Measurements from ENCODE around the gene LRRC41. TPM values are rescaled to one million over a fixed set of nuclear protein-coding genes. Genes with fewer than 3 reads are reported as not detected.
"Not testable (repeated sequence)": the region's sequence is repeated elsewhere in the genome, so short reads cannot be mapped to it uniquely, and the experiment has no call there.

The LRRC41 gene
- total RNA-seq, 1 experiment from 2014 or later, result 64.1 TPM

DNA sequence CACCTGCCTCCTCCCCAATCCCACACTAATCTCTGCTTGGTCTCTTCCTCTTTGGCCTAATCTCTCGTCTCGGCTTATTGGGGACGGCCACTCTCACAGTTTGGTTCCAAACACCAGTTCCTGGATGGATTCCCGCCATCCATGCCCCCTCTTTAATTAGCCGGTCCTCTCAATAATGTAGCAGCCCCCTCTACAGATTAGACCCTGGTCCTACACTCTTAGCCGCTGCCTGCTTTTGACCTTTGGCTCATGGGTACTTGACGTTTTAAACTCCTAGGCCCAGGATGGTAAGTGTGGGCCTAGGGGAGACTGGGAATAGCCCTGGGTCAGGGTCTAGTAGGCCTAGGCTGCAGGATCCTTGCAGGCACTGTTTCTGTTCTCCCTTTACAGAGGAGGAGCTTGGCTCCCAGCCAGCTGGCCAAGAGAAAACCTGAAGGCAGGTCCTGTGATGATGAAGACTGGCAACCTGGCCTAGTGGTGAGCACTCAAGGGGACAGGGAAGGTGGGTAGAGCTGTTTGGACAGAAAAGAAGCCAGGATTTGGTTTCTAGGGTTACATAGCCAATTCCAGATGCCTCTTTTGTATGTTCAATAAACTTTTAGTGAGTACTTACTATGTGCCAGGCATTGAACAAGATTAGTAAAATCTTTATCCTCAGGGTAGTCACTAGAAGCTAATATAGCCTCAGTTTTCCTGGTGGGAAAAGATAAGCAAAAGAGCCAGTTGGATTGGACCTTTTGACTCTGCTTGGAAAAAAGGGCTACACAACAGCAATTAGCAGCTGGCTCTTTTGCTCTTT, 55.1 kb downstream of the LRRC41 start:
- Histone ChIP-seq H2AFZ (ENCODE audit: low read length) (no peak overlapping the region), H3K4me2 (ENCODE audit: low read depth, low read length, poor library complexity, severe bottlenecking) (peak overlapping the region; percentile 86), H3K4me3 (ENCODE audit: low read length) (peak overlapping the region; percentile 94), H3K27ac (ENCODE audit: low read length) (peak overlapping the region; percentile 57), H3K4me1 (ENCODE audit: low read length) (peaks cover 37% of the 10 kb centered on the region), H3K9me3 (ENCODE audit: low read length) (no peaks in the 10 kb centered on the region), H3K27me3 (ENCODE audit: low read length) (no peaks in the 10 kb centered on the region), H3K9me2 (replicated peaks; ENCODE audit: insufficient read depth, low read length) (no peaks in the 10 kb centered on the region), H4K20me1 (ENCODE audit: insufficient read depth, low read depth, low read length) (no peaks in the 10 kb centered on the region), H3K36me3 (ENCODE audit: insufficient read depth, low read length) (peaks cover 24% of the 10 kb centered on the region), H3K9ac (ENCODE audit: low read length) (peak overlapping the region; percentile 84), H3K79me2 (ENCODE audit: low read length) (peaks cover 34% of the 10 kb centered on the region)
- DNase-seq, result peak; percentile 86

DNA sequence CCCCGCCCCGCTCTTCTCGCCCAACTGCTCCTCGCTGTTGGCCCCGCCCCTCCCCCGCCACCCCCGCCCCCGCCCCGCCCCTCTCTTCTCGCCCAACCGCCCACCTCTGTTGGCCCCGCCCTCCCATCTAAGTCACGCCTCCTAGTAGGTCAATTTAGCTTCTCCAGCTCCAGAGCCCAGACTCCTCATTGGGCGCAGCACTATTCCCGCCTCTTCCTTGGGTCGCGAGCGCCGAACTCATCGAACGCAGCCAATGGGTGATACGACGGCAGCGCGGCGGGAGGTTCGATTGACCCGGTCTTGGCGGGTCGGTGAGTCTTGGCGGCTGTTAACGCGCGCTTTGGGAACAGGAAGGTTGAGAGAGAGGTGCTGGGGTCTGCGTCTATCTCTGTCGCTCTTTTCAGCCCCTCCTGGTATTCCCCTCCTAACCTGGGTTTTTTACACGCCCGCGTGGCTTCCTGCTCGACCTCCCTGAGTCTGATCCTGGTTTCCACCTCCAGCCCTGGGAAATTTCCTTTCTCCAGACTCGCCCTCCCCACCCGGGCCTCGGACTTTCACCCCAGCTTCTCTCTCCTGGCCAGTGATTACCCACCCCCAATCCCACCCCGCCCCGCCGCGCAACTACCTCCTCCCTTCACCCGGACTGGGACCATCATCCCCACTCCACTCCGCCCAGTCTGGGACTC, 55.8 kb downstream of the LRRC41 start, which contains the start of gene RAD54L:
TSS of gene RAD54L (plus strand) at position 328 of the 686 bp plus-strand sequence. CDS start 643 bp downstream, outside the sequence.
- Histone ChIP-seq H3K4me3 (ENCODE audit: low read length) (peak within 1 kb of the TSS; percentile 95), H3K27me3 (ENCODE audit: low read length) (no peaks in the 10 kb centered on the region), H3K36me3 (ENCODE audit: insufficient read depth, low read length) (peaks cover 17% of the 10 kb centered on the region), H3K4me2 (ENCODE audit: low read depth, low read length, poor library complexity, severe bottlenecking) (peak within 1 kb of the TSS; percentile 95), H3K9ac (ENCODE audit: low read length) (peak within 1 kb of the TSS; percentile 87), H2AFZ (ENCODE audit: low read length) (peak within 1 kb of the TSS; percentile 100), H4K20me1 (ENCODE audit: insufficient read depth, low read depth, low read length) (no peaks in the 10 kb centered on the region), H3K4me1 (ENCODE audit: low read length) (peaks cover 37% of the 10 kb centered on the region), H3K79me2 (ENCODE audit: low read length) (peaks cover 31% of the 10 kb centered on the region), H3K9me3 (ENCODE audit: low read length) (no peaks in the 10 kb centered on the region), H3K27ac (ENCODE audit: low read length) (peak within 1 kb of the TSS; percentile 57), H3K9me2 (replicated peaks; ENCODE audit: insufficient read depth, low read length) (no peaks in the 10 kb centered on the region)
- DNase-seq, result peak; percentile 99

DNA sequence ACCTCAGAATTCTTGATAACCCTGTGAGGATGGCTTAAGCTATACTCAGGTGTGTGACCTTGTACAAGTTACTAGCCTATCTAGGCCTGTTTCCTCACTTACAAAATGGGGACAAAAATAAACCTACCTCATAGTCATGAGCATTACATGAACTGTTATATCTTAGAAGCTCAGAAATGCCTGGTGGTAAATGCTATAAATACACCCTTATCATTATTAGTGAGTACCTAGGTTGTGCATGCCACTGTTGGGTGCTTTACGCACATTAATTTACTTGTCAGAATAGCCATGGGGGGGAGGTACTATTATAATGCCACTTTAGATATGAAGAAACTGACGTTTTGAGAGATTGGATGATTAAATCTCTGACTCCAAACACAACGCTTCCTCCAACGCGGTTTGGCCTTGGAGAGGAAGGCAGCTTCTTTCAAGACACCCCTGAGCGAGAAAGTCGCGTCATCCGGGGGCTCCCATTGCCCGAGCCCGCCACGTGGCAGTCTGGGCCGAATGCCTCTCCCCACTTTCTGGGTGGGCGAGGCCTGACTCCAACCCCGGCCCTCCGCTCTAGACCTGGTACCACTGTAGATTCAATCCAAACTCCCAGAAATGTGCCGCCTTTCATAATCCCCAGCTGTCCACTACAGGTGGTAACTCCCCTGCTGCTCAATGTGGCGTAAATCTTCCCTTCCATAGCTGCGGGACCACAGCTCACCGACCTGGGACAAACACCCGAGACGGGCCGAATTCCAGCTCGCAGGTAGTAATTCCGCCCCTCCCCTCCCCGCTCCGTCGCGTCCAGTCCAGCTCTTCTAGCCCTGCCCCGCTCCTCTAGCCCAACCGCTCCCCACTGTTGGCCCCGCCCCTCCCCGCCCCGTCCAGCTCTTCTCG, 56.6 kb downstream of the LRRC41 start:
- H3K9me2 ChIP-seq (replicated peaks; ENCODE audit: insufficient read depth, low read length), result no peaks in the 10 kb centered on the region
- peak overlapping the region; percentile 95 for H3K4me3 ChIP-seq (ENCODE audit: low read length)
- no peaks in the 10 kb centered on the region for H3K9me3 ChIP-seq (ENCODE audit: low read length)
- H3K4me1 ChIP-seq (ENCODE audit: low read length), result peaks cover 37% of the 10 kb centered on the region
- peaks cover 14% of the 10 kb centered on the region for H3K36me3 ChIP-seq (ENCODE audit: insufficient read depth, low read length)
- H3K27me3 ChIP-seq (ENCODE audit: low read length), result no peaks in the 10 kb centered on the region
- peak overlapping the region; percentile 100 for H2AFZ ChIP-seq (ENCODE audit: low read length)
- peak overlapping the region; percentile 87 for H3K9ac ChIP-seq (ENCODE audit: low read length)
- peaks cover 27% of the 10 kb centered on the region for H3K79me2 ChIP-seq (ENCODE audit: low read length)
- DNase-seq, result peak; percentile 80
- peak overlapping the region; percentile 95 for H3K4me2 ChIP-seq (ENCODE audit: low read depth, low read length, poor library complexity, severe bottlenecking)
- H4K20me1 ChIP-seq (ENCODE audit: insufficient read depth, low read depth, low read length), result no peaks in the 10 kb centered on the region
- peak overlapping the region; percentile 31; the same call in 1 of the 2 replicates for H3K27ac ChIP-seq (ENCODE audit: low read length)

DNA sequence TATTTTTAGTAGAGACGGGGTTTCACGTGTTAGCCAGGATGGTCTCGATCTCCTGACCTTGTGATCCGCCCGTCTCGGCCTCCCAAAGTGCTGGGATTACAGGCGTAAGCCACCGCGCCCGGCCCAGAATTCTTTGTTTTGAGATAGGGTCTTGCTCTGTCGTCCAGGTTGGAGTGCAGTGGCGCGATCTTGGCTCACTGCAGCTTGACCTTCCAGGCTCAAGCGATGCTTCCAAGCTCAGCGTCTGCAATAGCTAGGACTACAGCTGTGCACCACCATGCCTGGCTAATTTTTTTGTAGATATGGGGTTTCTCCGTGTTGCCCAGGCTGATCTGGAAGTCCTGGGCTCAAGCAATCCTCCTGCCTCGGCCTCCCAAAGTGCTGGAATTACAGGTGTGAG, 57.3 kb downstream of the LRRC41 start:
- H3K4me1 ChIP-seq (ENCODE audit: low read length), result peaks cover 37% of the 10 kb centered on the region
- peak overlapping the region; percentile 95 for H3K4me3 ChIP-seq (ENCODE audit: low read length)
- not testable (repeated sequence) for H3K9me3 ChIP-seq (ENCODE audit: low read length); H4K20me1 ChIP-seq (ENCODE audit: insufficient read depth, low read depth, low read length); H3K9me2 ChIP-seq (replicated peaks; ENCODE audit: insufficient read depth, low read length); H2AFZ ChIP-seq (ENCODE audit: low read length); H3K27me3 ChIP-seq (ENCODE audit: low read length); DNase-seq; H3K27ac ChIP-seq (ENCODE audit: low read length)
- peaks cover 14% of the 10 kb centered on the region for H3K36me3 ChIP-seq (ENCODE audit: insufficient read depth, low read length)
- H3K79me2 ChIP-seq (ENCODE audit: low read length), result peaks cover 27% of the 10 kb centered on the region
- H3K4me2 ChIP-seq (ENCODE audit: low read depth, low read length, poor library complexity, severe bottlenecking), result peak overlapping the region; percentile 95
- peak overlapping the region; percentile 87; the same call in 1 of the 2 replicates for H3K9ac ChIP-seq (ENCODE audit: low read length)

DNA sequence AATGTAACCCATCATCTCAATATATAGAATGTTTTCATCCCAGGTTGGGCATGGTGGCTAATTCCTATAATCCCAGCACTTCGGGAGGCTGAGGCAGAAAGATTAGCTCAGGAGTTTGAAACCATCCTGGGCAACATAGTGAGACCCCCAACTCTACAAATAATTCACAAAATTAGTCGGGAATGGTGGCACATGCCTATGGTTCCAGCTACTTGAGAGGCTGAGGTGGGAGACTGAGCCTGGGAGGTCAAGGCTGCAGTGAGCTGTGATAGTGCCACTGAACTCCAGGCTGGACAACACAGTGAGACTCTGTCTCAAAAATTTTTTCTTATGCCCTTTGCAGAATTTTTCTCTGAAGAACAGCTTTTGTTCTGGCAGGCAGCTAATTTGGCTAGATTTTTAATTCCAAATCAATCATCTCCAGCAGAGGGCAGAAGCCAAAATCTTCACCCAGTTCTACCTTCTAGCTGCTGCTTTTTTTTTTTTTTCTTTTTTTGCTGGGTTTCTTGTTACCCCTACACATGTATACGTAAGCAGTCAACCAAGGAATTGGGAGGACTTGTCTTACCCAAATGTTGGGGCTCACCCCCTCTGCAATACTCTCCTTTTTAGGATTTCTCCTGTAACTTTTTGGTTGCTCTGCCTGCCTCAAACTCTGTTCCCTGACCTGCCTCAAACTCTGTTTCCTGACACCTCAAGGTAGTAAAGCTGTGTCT, 58.6 kb downstream of the LRRC41 start:
- Histone ChIP-seq H3K36me3 (ENCODE audit: insufficient read depth, low read length) (peaks cover 7% of the 10 kb centered on the region; the same call in 1 of the 2 replicates), H3K27ac (ENCODE audit: low read length) (no peak overlapping the region), H4K20me1 (ENCODE audit: insufficient read depth, low read depth, low read length) (no peaks in the 10 kb centered on the region), H3K27me3 (ENCODE audit: low read length) (no peaks in the 10 kb centered on the region), H3K4me1 (ENCODE audit: low read length) (peaks cover 37% of the 10 kb centered on the region), H3K9me2 (replicated peaks; ENCODE audit: insufficient read depth, low read length) (no peaks in the 10 kb centered on the region), H3K4me3 (ENCODE audit: low read length) (no peak overlapping the region), H3K4me2 (ENCODE audit: low read depth, low read length, poor library complexity, severe bottlenecking) (peak overlapping the region; percentile 30), H2AFZ (ENCODE audit: low read length) (peak overlapping the region; percentile 88; the same call in 1 of the 2 replicates), H3K79me2 (ENCODE audit: low read length) (peaks cover 22% of the 10 kb centered on the region), H3K9ac (ENCODE audit: low read length) (peak overlapping the region; percentile 6; the same call in 1 of the 2 replicates), H3K9me3 (ENCODE audit: low read length) (no peaks in the 10 kb centered on the region)
- DNase-seq, result peak; percentile 91

DNA sequence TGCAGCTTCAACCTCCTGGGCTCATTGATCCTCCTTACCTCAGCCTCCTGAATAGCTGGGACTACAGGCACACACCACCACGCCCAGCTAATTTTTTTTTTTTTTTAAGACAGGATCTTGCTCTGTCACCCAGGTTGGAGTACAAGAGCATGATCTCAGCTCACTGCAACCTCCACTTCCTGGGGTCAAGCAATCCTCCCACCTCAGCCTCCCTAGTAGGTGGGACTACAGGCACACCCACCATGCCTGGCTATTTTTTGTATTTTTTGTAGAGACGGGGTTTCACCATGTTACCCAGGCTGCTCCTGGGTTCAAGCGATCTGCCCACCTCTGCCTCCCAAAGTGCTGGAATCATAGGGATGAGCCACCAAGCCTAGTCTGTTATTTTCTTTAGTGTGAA, 59.6 kb downstream of the LRRC41 start:
- not testable (repeated sequence) for H3K9ac ChIP-seq (ENCODE audit: low read length); H2AFZ ChIP-seq (ENCODE audit: low read length); H3K4me2 ChIP-seq (ENCODE audit: low read depth, low read length, poor library complexity, severe bottlenecking); H3K27me3 ChIP-seq (ENCODE audit: low read length); H3K27ac ChIP-seq (ENCODE audit: low read length); H3K36me3 ChIP-seq (ENCODE audit: insufficient read depth, low read length); DNase-seq; H3K9me3 ChIP-seq (ENCODE audit: low read length); H3K9me2 ChIP-seq (replicated peaks; ENCODE audit: insufficient read depth, low read length); H4K20me1 ChIP-seq (ENCODE audit: insufficient read depth, low read depth, low read length); H3K4me3 ChIP-seq (ENCODE audit: low read length)
- H3K4me1 ChIP-seq (ENCODE audit: low read length), result peaks cover 27% of the 10 kb centered on the region
- H3K79me2 ChIP-seq (ENCODE audit: low read length), result peaks cover 12% of the 10 kb centered on the region

DNA sequence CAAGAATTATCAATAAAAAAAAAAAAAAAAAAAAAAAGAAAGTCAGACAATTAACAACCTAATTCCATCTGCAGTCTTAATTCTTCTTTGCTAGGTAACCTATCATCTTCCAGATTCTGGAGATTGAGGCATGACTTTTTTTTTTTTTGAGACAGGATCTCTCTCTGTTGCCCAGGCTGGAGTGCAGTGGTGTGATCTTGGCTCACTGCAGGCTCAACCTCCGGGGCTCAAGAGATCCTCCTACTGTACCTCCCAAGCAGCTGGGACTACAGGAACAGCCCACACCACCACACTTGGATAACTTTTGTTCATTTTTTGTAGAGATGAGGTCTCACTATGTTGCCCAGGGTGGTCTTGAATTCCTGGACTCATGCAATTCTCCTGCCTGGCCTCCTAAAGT, 60.5 kb downstream of the LRRC41 start:
- Histone ChIP-seq H3K27me3 (ENCODE audit: low read length) (no peaks in the 10 kb centered on the region), H3K79me2 (ENCODE audit: low read length) (peaks cover 3% of the 10 kb centered on the region), H3K9me3 (ENCODE audit: low read length) (no peaks in the 10 kb centered on the region), H3K9ac (ENCODE audit: low read length) (no peak overlapping the region), H3K4me1 (ENCODE audit: low read length) (peaks cover 19% of the 10 kb centered on the region), H2AFZ (ENCODE audit: low read length) (no peak overlapping the region), H3K36me3 (ENCODE audit: insufficient read depth, low read length) (no peaks in the 10 kb centered on the region), H4K20me1 (ENCODE audit: insufficient read depth, low read depth, low read length) (no peaks in the 10 kb centered on the region), H3K4me3 (ENCODE audit: low read length) (no peak overlapping the region), H3K9me2 (replicated peaks; ENCODE audit: insufficient read depth, low read length) (no peaks in the 10 kb centered on the region), H3K27ac (ENCODE audit: low read length) (no peak overlapping the region), H3K4me2 (ENCODE audit: low read depth, low read length, poor library complexity, severe bottlenecking) (no peak overlapping the region)
- no peak for DNase-seq

Data from Karpas-422 (cell line).